GM19193 (cell line): ENCODE data around the gene TXNDC15.

Experiments used
- POLR2A ChIP-seq: IDR thresholded peaks from 4 replicates; pipeline ENCODE4 v1.6.1; 2011; ENCODE audit not compliant: insufficient read depth, insufficient read length; ENCODE audit errors: extremely low read depth

The TXNDC15 gene

DNA sequence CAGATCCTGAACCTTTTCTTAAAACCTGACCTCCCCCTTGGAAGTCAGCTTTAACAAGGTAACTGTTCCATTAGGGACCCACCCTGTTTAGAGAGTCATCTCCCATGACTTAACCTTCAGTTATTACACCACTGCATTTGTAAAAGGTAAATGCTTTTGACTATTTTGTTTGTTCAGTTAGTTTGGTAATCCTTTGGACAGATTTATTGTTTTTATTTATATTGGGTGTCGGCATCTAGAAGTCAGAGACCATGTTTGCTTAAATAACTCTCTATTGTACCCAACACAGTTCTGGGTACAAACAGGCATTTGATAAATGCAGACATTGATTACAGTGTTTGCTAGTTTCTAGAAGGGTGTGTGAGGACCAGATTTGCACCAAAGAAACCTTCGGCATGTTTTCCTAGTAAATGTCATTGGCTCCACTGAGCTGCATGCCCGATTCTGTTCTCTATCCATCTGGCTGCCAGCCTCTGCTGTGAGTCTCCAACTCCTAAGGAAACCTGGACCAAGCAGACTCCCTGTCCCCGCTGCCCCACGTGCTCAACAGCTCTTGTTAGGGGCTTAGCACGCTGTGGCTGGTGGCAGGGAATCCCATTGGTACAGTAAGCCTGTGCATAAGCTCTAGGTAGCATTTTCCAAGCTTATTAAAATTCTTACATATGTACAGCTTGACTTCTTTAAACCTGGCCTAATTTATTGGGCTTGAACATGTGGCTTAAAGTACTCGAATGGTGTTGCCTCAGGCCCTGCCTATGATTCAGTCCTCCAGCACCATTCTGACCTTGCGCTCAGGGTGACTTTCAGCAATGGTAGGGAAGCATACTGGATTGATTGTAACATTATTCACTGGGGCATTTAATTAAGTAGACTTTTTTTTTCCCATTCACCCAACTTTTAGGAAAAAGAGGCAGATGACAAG, 37.4 kb downstream of the TXNDC15 start:
- TF ChIP-seq POLR2A = no peak

- TF ChIP-seq POLR2A = no peak
These were observed 39.1 kb downstream of the TXNDC15 start for GRCh38 chr5:134913254-134913653.

DNA sequence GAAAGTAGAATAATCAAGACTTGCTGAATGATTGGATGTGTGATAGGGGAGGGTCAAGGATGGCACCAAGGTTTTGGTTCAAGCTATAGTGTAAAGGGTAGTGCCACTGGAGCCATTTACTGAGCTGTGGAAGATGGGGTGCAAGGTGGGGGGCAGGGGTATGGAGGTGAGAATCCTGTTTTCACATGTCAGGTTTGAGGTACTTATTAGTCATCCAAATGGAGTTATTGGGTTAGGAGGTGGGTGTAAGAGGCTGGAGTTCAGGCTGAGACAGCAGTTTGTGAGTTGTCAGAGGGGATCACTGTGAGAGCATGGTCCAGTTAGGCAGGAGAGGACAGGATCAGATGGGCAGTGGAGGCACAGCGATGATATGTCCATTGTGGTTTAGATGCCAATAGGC, 39.6 kb downstream of the TXNDC15 start:
- no peak for TF ChIP-seq POLR2A

GRCh38 chr5:134917070-134917815, 43.1 kb downstream of the TXNDC15 start:
- TF ChIP-seq POLR2A = no peak

- no peak for TF ChIP-seq POLR2A
These were observed 44.7 kb downstream of the TXNDC15 start for GRCh38 chr5:134918861-134919260.

- TF ChIP-seq POLR2A = no peak
These were observed 46.8 kb downstream of the TXNDC15 start for GRCh38 chr5:134920848-134921575.

DNA sequence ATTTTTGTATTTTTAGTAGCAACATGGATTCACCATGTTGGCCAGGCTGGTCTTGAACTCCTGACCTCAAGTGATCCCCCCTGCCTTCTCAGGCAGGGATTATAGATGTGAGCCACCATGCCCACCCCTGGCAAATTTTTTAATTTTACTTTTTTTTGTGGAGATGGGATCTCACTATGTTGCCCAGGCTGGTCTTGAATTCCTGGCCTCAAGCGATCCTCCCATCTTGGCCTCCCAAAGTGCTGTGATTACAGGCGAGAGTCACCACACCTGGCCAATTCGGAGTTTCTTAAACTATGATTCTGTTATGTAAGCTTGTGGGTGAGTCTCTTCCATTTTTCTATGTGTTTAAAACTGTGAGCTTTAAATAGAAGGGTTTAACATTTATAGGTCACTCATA, 58.3 kb downstream of the TXNDC15 start:
- no peak for TF ChIP-seq POLR2A

GRCh38 chr5:134934202-134934601, 60.0 kb downstream of the TXNDC15 start:
- no peak for TF ChIP-seq POLR2A

DNA sequence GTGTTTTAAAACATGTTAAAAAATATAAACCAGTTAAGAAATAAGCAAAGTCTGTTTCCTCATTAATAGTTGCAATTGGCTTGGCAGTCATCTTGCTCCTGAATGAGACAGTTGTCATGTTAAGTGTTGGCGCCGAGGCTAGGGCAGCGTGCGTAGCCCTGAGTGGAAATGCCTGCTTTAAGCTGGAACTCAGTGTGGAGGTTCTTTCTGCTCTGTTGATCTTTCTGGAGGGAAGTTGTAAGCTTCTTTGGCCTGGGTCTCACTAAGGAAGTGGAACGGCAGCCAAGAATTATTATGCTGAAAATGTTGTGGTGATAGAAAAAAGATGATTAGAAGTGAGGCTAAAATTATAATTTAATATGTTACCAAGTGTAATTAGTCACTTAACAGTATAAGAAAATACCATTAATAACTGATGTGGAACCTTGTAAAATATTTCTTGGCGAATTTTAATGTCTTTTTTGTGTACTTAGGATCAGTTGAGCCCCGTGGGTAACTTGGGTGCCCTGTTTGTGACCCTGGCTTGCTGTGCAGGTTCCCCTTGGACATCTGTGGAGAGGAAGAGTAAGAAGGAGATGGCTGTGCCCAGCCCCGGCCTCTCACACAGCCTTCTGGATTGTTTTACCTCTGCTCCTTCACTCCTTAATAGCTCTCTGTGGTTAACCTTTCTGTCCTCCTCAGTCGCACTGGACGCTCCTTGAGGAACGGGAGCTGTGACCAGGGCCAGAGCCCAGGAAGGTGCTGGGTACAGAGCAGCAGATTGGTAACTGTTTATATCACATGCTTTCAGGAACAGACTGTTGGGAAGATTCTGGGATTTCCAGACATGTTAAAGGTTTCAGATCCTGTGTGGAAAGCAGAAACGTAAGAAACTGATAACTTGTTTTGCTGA, 61.8 kb downstream of the TXNDC15 start:
- no peak for TF ChIP-seq POLR2A

DNA sequence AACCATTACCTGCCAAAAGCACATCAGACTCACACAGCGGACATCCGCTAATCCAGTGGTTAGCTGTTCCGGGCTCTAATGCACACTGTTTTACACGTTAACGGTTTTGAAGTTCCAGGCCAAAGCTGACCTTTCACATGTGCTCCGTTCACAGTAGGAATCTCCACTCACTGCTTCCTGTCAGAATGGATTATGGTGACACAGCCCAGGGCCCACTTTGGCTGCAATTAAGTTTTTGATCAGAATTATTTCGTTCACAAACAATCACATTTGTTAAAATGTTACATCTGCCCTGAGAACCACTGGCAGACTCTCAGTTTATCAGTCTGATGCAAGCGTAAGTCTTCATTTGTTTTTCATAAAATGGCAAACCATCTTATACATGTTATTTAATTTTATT, 63.4 kb downstream of the TXNDC15 start:
- TF ChIP-seq POLR2A = no peak

GRCh38 chr5:134938030-134938429, 63.9 kb downstream of the TXNDC15 start:
- no peak for TF ChIP-seq POLR2A

GRCh38 chr5:134939500-134939899, 65.3 kb downstream of the TXNDC15 start:
- no peak for TF ChIP-seq POLR2A

DNA sequence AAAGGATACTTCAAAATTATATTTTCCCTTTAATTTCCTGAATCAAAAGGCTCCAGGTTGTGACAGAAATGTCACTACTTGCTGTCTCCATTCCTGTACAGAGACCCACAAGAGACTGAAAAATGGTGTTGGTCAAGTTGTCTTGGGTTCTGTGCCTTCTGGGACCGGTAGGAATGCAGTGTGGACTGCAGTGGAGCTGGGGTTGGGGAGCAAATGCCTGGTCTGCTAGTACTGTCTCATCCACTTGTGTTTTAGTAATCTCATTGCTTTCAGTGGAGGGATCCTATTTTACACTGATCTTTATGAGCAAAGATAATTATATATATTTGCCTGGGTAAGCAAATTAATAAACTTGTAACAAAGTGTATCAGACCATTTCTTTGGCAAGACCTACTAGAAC, 69.4 kb downstream of the TXNDC15 start:
- TF ChIP-seq POLR2A = no peak

- TF ChIP-seq POLR2A = no peak
These were observed 70.5 kb downstream of the TXNDC15 start for GRCh38 chr5:134944630-134945029.

DNA sequence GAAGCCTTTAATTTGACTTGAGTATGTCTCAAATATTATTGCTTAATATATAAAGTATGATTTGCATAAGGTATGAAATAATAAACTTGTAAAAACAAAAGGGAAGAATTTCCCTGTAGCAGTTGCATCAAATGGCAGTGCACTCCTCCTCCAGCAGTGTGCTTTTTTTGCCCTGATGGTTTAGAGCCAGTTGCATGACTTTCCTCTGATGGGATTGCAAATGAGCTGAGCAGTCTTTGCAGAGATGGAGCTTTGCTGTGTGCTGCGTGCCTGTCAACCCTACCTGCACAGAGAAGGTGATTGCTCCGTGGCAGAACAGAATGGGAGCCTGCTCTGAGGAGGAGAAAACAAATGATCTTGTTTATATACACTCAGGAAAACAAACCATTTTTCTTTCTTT, 70.9 kb downstream of the TXNDC15 start:
- no peak for TF ChIP-seq POLR2A

GRCh38 chr5:134948911-134949310, 74.7 kb downstream of the TXNDC15 start:
- no peak for TF ChIP-seq POLR2A
